H1 (cell line): ENCODE results near the gene PARP1. TPM values are rescaled to one million over a fixed set of nuclear protein-coding genes. Genes with fewer than 3 reads are reported as not detected.

Experiments used
- CTCF ChIA-PET: fragments of 300-600 bp; sonication (Branson Sonifier 250); formaldehyde crosslinking; loops from one replicate; lab custom pipeline; 2021; ENCODE audit not compliant: partially characterized antibody; lab: Charles Lee
- POLR2A ChIA-PET: fragments of 300-600 bp; sonication (Branson Sonifier 250); formaldehyde crosslinking; loops from one replicate; lab custom pipeline; 2021; ENCODE audit warnings: inconsistent platforms; ENCODE audit not compliant: partially characterized antibody; lab: Charles Lee
- DNase-seq, 2 experiments: peaks; one replicate each; pipeline versions ENCODE4 v3.0.0 to v3.0.0-alpha.2; 2010 to 2022; ENCODE audit warnings: low spot score in 2 of 2, low read depth in 1 of 2, mixed read lengths in 1 of 2
- FAIRE-seq: peaks from 2 replicates; lab custom pipeline; 2011; peaks lifted over from hg19 to GRCh38; lab: Jason Lieb, UNC
- H2AFZ ChIP-seq: 2 replicates; pipeline ENCODE4 v1.8.1; 2012; ENCODE audit warnings: low read length, inconsistent platforms
- H2AK5ac ChIP-seq: 2 replicates; pipeline ENCODE4 v1.6.1; 2013; ENCODE audit warnings: low read depth, low read length
- H2BK120ac ChIP-seq: replicated peaks from 2 replicates; pipeline ENCODE3; 2013; ENCODE audit warnings: low read depth, low read length, inconsistent platforms
- H2BK12ac ChIP-seq: 2 replicates; pipeline ENCODE4 v1.6.1; 2013; ENCODE audit warnings: low read depth, low read length
- H2BK15ac ChIP-seq: 2 replicates; pipeline ENCODE4 v1.6.1; 2013; ENCODE audit warnings: low read length
- H2BK20ac ChIP-seq: 2 replicates; pipeline ENCODE4 v1.6.1; 2013; ENCODE audit warnings: low read length
- H2BK5ac ChIP-seq: 2 replicates; pipeline ENCODE4 v1.6.1; 2013; ENCODE audit warnings: low read depth, low read length
- H3K14ac ChIP-seq: 2 replicates; pipeline ENCODE4 v1.6.1; 2013; ENCODE audit warnings: inconsistent platforms; ENCODE audit not compliant: insufficient read length
- H3K18ac ChIP-seq: 2 replicates; pipeline ENCODE4 v1.6.1; 2013; ENCODE audit warnings: low read length; ENCODE audit errors: extremely low read depth
- H3K23ac ChIP-seq: 2 replicates; pipeline ENCODE4 v1.6.1; 2013; ENCODE audit warnings: inconsistent platforms; ENCODE audit not compliant: insufficient read length
- H3K23me2 ChIP-seq: 2 replicates; pipeline ENCODE4 v1.6.1; 2013; ENCODE audit warnings: low read depth, low read length
- H3K27ac ChIP-seq: 2 replicates; pipeline ENCODE4 v1.6.1; 2011; ENCODE audit warnings: low read depth, low read length, inconsistent platforms
- H3K27me3 ChIP-seq, 4 experiments: replicated peaks in 1 of 4; 1 replicate in 1 of 4; 2 replicates in 3 of 4; pipeline versions ENCODE4 v1.6.1 to v1.8.1; 2011 to 2013; ENCODE audit warnings: low read length in 3 of 4, mild to moderate bottlenecking in 3 of 4, inconsistent platforms in 2 of 4, mixed read lengths in 2 of 4, moderate library complexity in 1 of 4; ENCODE audit not compliant: control insufficient read depth in 3 of 4, insufficient read depth in 3 of 4; ENCODE audit errors: extremely low read depth in 1 of 4
- H3K36me3 ChIP-seq, 4 experiments: 2 replicates each; pipeline versions ENCODE4 v1.6.1 to v1.8.1; 2011 to 2013; ENCODE audit warnings: mild to moderate bottlenecking in 4 of 4, low read length in 3 of 4, moderate library complexity in 2 of 4, control low read depth in 1 of 4, inconsistent platforms in 1 of 4; ENCODE audit not compliant: insufficient read depth in 4 of 4, control insufficient read depth in 2 of 4
- H3K4ac ChIP-seq: replicated peaks from 2 replicates; pipeline ENCODE3; 2013; ENCODE audit warnings: low read length, low read depth, mixed read lengths, inconsistent platforms; ENCODE audit not compliant: insufficient read length
- H3K4me1 ChIP-seq, 4 experiments: replicated peaks in 1 of 4; 1 replicate in 1 of 4; 2 replicates in 3 of 4; pipeline versions ENCODE4 v1.6.1 to v1.8.1; 2011 to 2013; ENCODE audit warnings: low read length in 3 of 4, inconsistent platforms in 2 of 4, mixed read lengths in 1 of 4; ENCODE audit not compliant: insufficient read depth in 4 of 4, control insufficient read depth in 3 of 4
- H3K4me2 ChIP-seq, 2 experiments: 2 replicates each; pipeline versions ENCODE4 v1.6.1 to v1.8.1; 2011 to 2013; ENCODE audit warnings: low read depth in 2 of 2, low read length in 2 of 2, control low read depth in 1 of 2, inconsistent platforms in 1 of 2, mild to moderate bottlenecking in 1 of 2; ENCODE audit not compliant: insufficient read depth in 1 of 2
- H3K4me3 ChIP-seq, 4 experiments: fragments of 200-600, 300-600 bp in 1 of 4; sonication (generic), shearing (Covaris generic), sonication (Bioruptor Twin) in 1 of 4; 2 replicates each; pipeline versions ENCODE4 v1.5.1 to v1.8.1; 2011 to 2016; ENCODE audit warnings: low read length in 4 of 4, low read depth in 3 of 4, control low read depth in 2 of 4, inconsistent platforms in 2 of 4, mild to moderate bottlenecking in 2 of 4, mixed read lengths in 1 of 4, moderate library complexity in 1 of 4; ENCODE audit not compliant: insufficient read depth in 2 of 4; ENCODE audit errors: extremely low read depth in 1 of 4
- H3K56ac ChIP-seq: replicated peaks from 2 replicates; pipeline ENCODE3; 2013; ENCODE audit warnings: low read depth, mild to moderate bottlenecking, mixed read lengths, low read length, inconsistent platforms; ENCODE audit not compliant: insufficient read length
- H3K79me1 ChIP-seq: 2 replicates; pipeline ENCODE4 v1.6.1; 2013; ENCODE audit warnings: low read depth, low read length, control low read depth
- H3K79me2 ChIP-seq, 2 experiments: 2 replicates each; pipeline versions ENCODE4 v1.6.1 to v1.8.1; 2012 to 2013; ENCODE audit warnings: low read length in 2 of 2, mild to moderate bottlenecking in 2 of 2, inconsistent platforms in 1 of 2; ENCODE audit not compliant: insufficient read depth in 2 of 2, control insufficient read depth in 1 of 2
- H3K9ac ChIP-seq, 4 experiments: replicated peaks in 1 of 4; 1 replicate in 1 of 4; 2 replicates in 3 of 4; pipeline versions ENCODE4 v1.6.1 to v1.8.1; 2011 to 2013; ENCODE audit warnings: low read depth in 3 of 4, low read length in 3 of 4, control low read depth in 2 of 4, mild to moderate bottlenecking in 2 of 4, moderate library complexity in 2 of 4, inconsistent platforms in 1 of 4; ENCODE audit errors: extremely low read depth in 1 of 4
- H3K9me3 ChIP-seq, 2 experiments: 2 replicates each; pipeline versions ENCODE4 v1.6.1 to v1.8.1; 2012 to 2013; ENCODE audit warnings: mild to moderate bottlenecking in 2 of 2, moderate library complexity in 2 of 2, control low read depth in 1 of 2, inconsistent platforms in 1 of 2, low read depth in 1 of 2, low read length in 1 of 2, mixed read lengths in 1 of 2; ENCODE audit not compliant: insufficient read depth in 2 of 2
- H4K20me1 ChIP-seq, 2 experiments: replicated peaks in 1 of 2; 2 replicates each; pipeline versions ENCODE3 to v1.8.1; 2011 to 2013; ENCODE audit warnings: inconsistent platforms in 2 of 2, low read length in 2 of 2, mild to moderate bottlenecking in 1 of 2; ENCODE audit not compliant: insufficient read depth in 2 of 2, control insufficient read depth in 1 of 2
- H4K5ac ChIP-seq: 2 replicates; pipeline ENCODE4 v1.6.1; 2013; ENCODE audit warnings: low read length, low read depth, mixed read lengths, inconsistent platforms; ENCODE audit not compliant: insufficient read length
- H4K8ac ChIP-seq: 2 replicates; pipeline ENCODE4 v1.8.0; 2013; ENCODE audit warnings: mild to moderate bottlenecking, moderate library complexity, low read length, inconsistent platforms; ENCODE audit not compliant: insufficient read depth; ENCODE audit errors: extremely low read depth
- H4K91ac ChIP-seq: replicated peaks from 2 replicates; pipeline ENCODE3; 2013; ENCODE audit warnings: low read length, mixed read lengths, inconsistent platforms; ENCODE audit not compliant: insufficient read length
- ATF2 ChIP-seq: IDR thresholded peaks from 2 replicates; pipeline ENCODE4 v1.6.1; 2012; ENCODE audit warnings: low read length, inconsistent platforms
- BRCA1 ChIP-seq: IDR thresholded peaks from 2 replicates; pipeline ENCODE4 v1.6.1; 2012; ENCODE audit warnings: low read depth, low read length, improper control_type of control experiment
- CEBPB ChIP-seq: IDR thresholded peaks from 2 replicates; pipeline ENCODE4 v1.6.1; 2012; ENCODE audit warnings: low read depth, low read length
- EP300 ChIP-seq, 2 experiments: IDR thresholded peaks; 1 replicate in 1 of 2; 2 replicates in 1 of 2; pipeline ENCODE4 v1.6.1; 2011 to 2012; ENCODE audit warnings: low read depth in 2 of 2, low read length in 2 of 2, mild to moderate bottlenecking in 2 of 2, borderline replicate concordance in 1 of 2, inconsistent platforms in 1 of 2, moderate library complexity in 1 of 2
- KDM5A ChIP-seq: fragments of 200-600 bp; IDR thresholded peaks from 2 replicates; pipeline ENCODE4 v1.7.1; 2012; ENCODE audit warnings: mild to moderate bottlenecking, low read length, inconsistent platforms, mixed read lengths
- NANOG ChIP-seq: IDR thresholded peaks from 2 replicates; pipeline ENCODE4 v1.6.1; 2011; ENCODE audit warnings: low read length, low read depth, mild to moderate bottlenecking, inconsistent platforms; ENCODE audit not compliant: insufficient read depth, poor library complexity, severe bottlenecking
- SAP30 ChIP-seq: fragments of 300-600 bp; sonication (generic); IDR thresholded peaks from 2 replicates; pipeline ENCODE4 v1.7.1; 2012; ENCODE audit warnings: low read length, moderate library complexity, mild to moderate bottlenecking, inconsistent platforms; ENCODE audit not compliant: insufficient read depth, insufficient replicate concordance
- WGBS, 2 experiments: shearing (Covaris generic) in 1 of 2; methylation state at CpG; one replicate each; pipeline versions ENCODE4 v1.1.6 to v1.1.7; 2013 to 2015; ENCODE audit warnings: low lambda C conversion rate in 2 of 2, mixed read lengths in 2 of 2, inconsistent platforms in 1 of 2, low coverage in 1 of 2, missing lambda C conversion rate in 1 of 2; ENCODE audit not compliant: insufficient replicate concordance in 2 of 2, insufficient coverage in 1 of 2, insufficient read length in 1 of 2; ENCODE audit errors: extremely low coverage in 1 of 2, missing lambda C conversion rate in 1 of 2; 5-methylcytosine and 5-hydroxymethylcytosine counted together
- polyA plus RNA-seq, 7 experiments: library from polyadenylated mRNA; depleted of rRNA in 3 of 7; stranded (reverse) in 5 of 7; unstranded in 2 of 7; fragments of >200 nt in 5 of 7; fragments of 200-250 nt in 2 of 7; gene quantifications; 1 replicate in 5 of 7; 2 replicates in 1 of 7; 4 replicates in 1 of 7; pipeline versions ENCODE4 v1.2.1 to v1.2.3, GENCODE V29; 2011 to 2013; ENCODE audit warnings: missing spikeins in 2 of 7, mixed read lengths in 2 of 7
- total RNA-seq: library from RNA; stranded (reverse); fragmentation: NEBNext Ultra II Directional; extraction: Animal tissue kit (Norgen Biotek cat#: 25700); gene quantifications from 2 replicates; pipeline ENCODE4 v1.2.1, GENCODE V29; 2021

The PARP1 gene
- total and polyA plus RNA-seq, 2 of the 8 experiments (the other 6 are each of a cell fraction or from before 2014, with no cell fraction given), result 416 to 441 TPM

- Histone ChIP-seq H3K18ac (no peak overlapping the region), H3K4me3 (no peak overlapping the region), H3K4me1 (peaks cover 0 to 4% (median 2%) of the 10 kb centered on the region in 4 experiments; a peak in 5 of 7 replicates), H2AFZ (no peak overlapping the region), H3K14ac (no peak overlapping the region), H2AK5ac (no peak overlapping the region), H3K79me2 (no peaks in the 10 kb centered on the region), H2BK12ac (no peak overlapping the region; the same call in 1 of the 2 replicates), H4K5ac (no peak overlapping the region), H2BK15ac (no peak overlapping the region), H3K23ac (no peak overlapping the region), H3K56ac (no peak overlapping the region), H2BK120ac (peak overlapping the region; percentile 91), H2BK20ac (no peak overlapping the region), H4K8ac (no peak overlapping the region), H3K4me2 (no peak overlapping the region), H3K9me3 (no peaks in the 10 kb centered on the region), H3K9ac (no peak overlapping the region), H4K91ac (peak overlapping the region; percentile 30), H2BK5ac (peak overlapping the region; percentile 18; the same call in 1 of the 2 replicates), H4K20me1 (no peaks in the 10 kb centered on the region), H3K27ac (no peak overlapping the region), H3K79me1 (no peaks in the 10 kb centered on the region), H3K36me3 (no peaks in the 10 kb centered on the region), H3K27me3 (no peaks in the 10 kb centered on the region), H3K4ac (peak overlapping the region; percentile 86), H3K23me2 (no peaks in the 10 kb centered on the region)
- no peak for FAIRE-seq
- no peak for DNase-seq
- 68% methylated on average over 5 of the region's 5 CpGs; no CpG with 5 or more reads in 1 of the 2 experiments for WGBS, 2 experiments
- no peak for TF ChIP-seq SAP30
- TF ChIP-seq NANOG, result no peak
- TF ChIP-seq EP300 (IDR thresholded peaks at IDR 0.05; ENCODE audit: borderline replicate concordance in 1 of 2, low read depth in 2 of 2, low read length in 2 of 2), result no peak
- no peak for TF ChIP-seq KDM5A
- TF ChIP-seq CEBPB, result no peak
- TF ChIP-seq BRCA1, result no peak
- no peak for TF ChIP-seq ATF2
- ChIA-PET CTCF (interaction anchor here (1.0 to 4.0 kb wide), 4 partner anchors 8 to 25 kb away, joined by 3 to 23 read pairs (median 9); no protein-coding TSS in a partner anchor), POLR2A (interaction anchor here (1.4 kb wide), 1 partner anchor 10 kb away, joined by 3 read pairs; no protein-coding TSS in a partner anchor)
Observed at GRCh38 chr1:226449823-226450222, 41.9 kb upstream of the PARP1 start.
